Transverse colon (tissue), 4 donors: ENCODE measurements around the gene KIFAP3. TPM values are rescaled to one million over a fixed set of nuclear protein-coding genes. Genes with fewer than 3 reads are reported as not detected.

Experiments used
- DNase-seq: peaks from one replicate; pipeline ENCODE4 v3.0.0-alpha.2; 2019
- H3K27ac ChIP-seq, 4 donors: fragments of 200-600 bp; sonication (generic); 2 replicates each; pipeline ENCODE4 v1.5.1; 2016 to 2018; ENCODE audit warnings: inconsistent platforms in 4 of 4
- H3K27me3 ChIP-seq: fragments of 200-600 bp; sonication (generic); 2 replicates; pipeline ENCODE4 v1.5.1; 2017; ENCODE audit warnings: inconsistent platforms
- H3K36me3 ChIP-seq, 4 donors: fragments of 200-600 bp; sonication (generic); 2 replicates each; pipeline ENCODE4 v1.5.1; 2017 to 2019; ENCODE audit warnings: inconsistent platforms in 4 of 4
- H3K4me1 ChIP-seq, 4 donors: fragments of 200-600 bp; sonication (generic); 2 replicates each; pipeline ENCODE4 v1.5.1; 2017 to 2020; ENCODE audit warnings: inconsistent platforms in 4 of 4
- H3K4me3 ChIP-seq, 4 donors: fragments of 200-600 bp; sonication (generic); 1 replicate in 1 of 4; 2 replicates in 3 of 4; pipeline versions ENCODE4 v1.5.1 to v1.6.1; 2017 to 2019; ENCODE audit warnings: inconsistent platforms in 4 of 4
- H3K9me3 ChIP-seq, 2 donors: fragments of 200-600 bp; sonication (generic); 2 replicates each; pipeline ENCODE4 v1.5.1; 2017 to 2019; ENCODE audit warnings: inconsistent platforms in 2 of 2
- CTCF ChIP-seq, 5 experiments: fragments of 200-600 bp in 3 of 5; fragments of 450-650 bp in 2 of 5; sonication (generic) in 3 of 5; IDR thresholded peaks; 1 replicate in 2 of 5; 2 replicates in 3 of 5; pipeline ENCODE4 v1.5.1; 2016 to 2017; ENCODE audit warnings: antibody characterized with exemption in 5 of 5, inconsistent platforms in 3 of 5, mild to moderate bottlenecking in 2 of 5, moderate library complexity in 1 of 5
- EP300 ChIP-seq: sonication (generic); formaldehyde crosslinking; IDR thresholded peaks from one replicate; pipeline ENCODE4 v1.6.1; 2017; ENCODE audit warnings: antibody characterized with exemption, low read depth
- POLR2A ChIP-seq: fragments of 450-650 bp; IDR thresholded peaks from one replicate; pipeline ENCODE4 v1.6.1; 2016; ENCODE audit warnings: antibody characterized with exemption, mild to moderate bottlenecking, moderate library complexity
- POLR2AphosphoS5 ChIP-seq, 3 donors: sonication (generic); formaldehyde crosslinking; IDR thresholded peaks; one replicate each; pipeline ENCODE4 v1.6.1; 2016; ENCODE audit warnings: antibody characterized with exemption in 3 of 3
- WGBS, 2 donors: methylation state at CpG; one replicate each; pipeline ENCODE4 v1.1.5; 2018; ENCODE audit warnings: low coverage in 1 of 2; 5-methylcytosine and 5-hydroxymethylcytosine counted together
- in situ Hi-C, 4 donors: fragments of 200-750 bp; cut with MboI; loops; one replicate each; pipeline versions ENCODE4 v1.15.0 to v1.15.1; 2017; ENCODE audit warnings: low sequenced_read_pairs in 3 of 4, low pct_ligation_motif_present in 1 of 4, low pct_unique_long_range_greater_than_20kb in 1 of 4
- intact Hi-C: fragments of 100-400 bp; cut with DNase I; formaldehyde crosslinking; loops from one replicate; pipeline ENCODE4 v1.15.1; 2023; ENCODE audit warnings: low total_unique reads
- total RNA-seq, 4 donors: library from RNA; depleted of rRNA; stranded (reverse); fragments of >200 nt; gene quantifications; one replicate each; pipeline ENCODE4 v1.1.0, GENCODE V29; 2016

Gene KIFAP3
- total RNA-seq, 4 donors from 2014 or later, result 21.7 to 58.9 (median 27.1) TPM

- Histone ChIP-seq H3K4me1 (no peaks in the 10 kb centered on the region), H3K4me3 (no peak overlapping the region), H3K36me3 (peaks cover 0 to 6% (median 2%) of the 10 kb centered on the region in 4 donors), H3K27ac (no peak overlapping the region), H3K27me3 (no peaks in the 10 kb centered on the region), H3K9me3 (no peaks in the 10 kb centered on the region)
- no peak for DNase-seq
- no peak for TF ChIP-seq EP300
- no peak for TF ChIP-seq CTCF (IDR thresholded peaks at IDR 0.05)
- TF ChIP-seq POLR2A, result no peak
- no peak for TF ChIP-seq POLR2AphosphoS5 (IDR thresholded peaks at IDR 0.05)
- intact Hi-C loops (no loop called here), in situ Hi-C loops (no loop called here)
- 87% methylated on average over 3 of the region's 3 CpGs; no CpG with 5 or more reads in 1 of the 2 donors for WGBS, 2 donors
Measured at GRCh38 chr1:169957884-169958283, 116.6 kb downstream of the KIFAP3 start.

GRCh38 chr1:169951108-169951507, 123.4 kb downstream of the KIFAP3 start:
- intact Hi-C loops (no loop called here), in situ Hi-C loops (no loop called here)
- Histone ChIP-seq H3K9me3 (no peaks in the 10 kb centered on the region), H3K4me3 (no peak overlapping the region), H3K27ac (no peak overlapping the region), H3K36me3 (peaks cover 0 to 4% (median 0%) of the 10 kb centered on the region in 4 donors), H3K27me3 (no peaks in the 10 kb centered on the region), H3K4me1 (no peaks in the 10 kb centered on the region)
- WGBS, 2 donors, result 83 to 88% methylated on average over 1 of the region's 1 CpG
- TF ChIP-seq POLR2A, result no peak
- TF ChIP-seq EP300, result no peak
- no peak for TF ChIP-seq POLR2AphosphoS5 (IDR thresholded peaks at IDR 0.05)
- no peak for TF ChIP-seq CTCF (IDR thresholded peaks at IDR 0.05)
- no peak for DNase-seq

- TF ChIP-seq CTCF (IDR thresholded peaks at IDR 0.05), result no peak
- TF ChIP-seq POLR2A, result no peak
- TF ChIP-seq POLR2AphosphoS5 (IDR thresholded peaks at IDR 0.05), result no peak
- no peak for TF ChIP-seq EP300
- intact Hi-C loops (no loop called here), in situ Hi-C loops (loop anchor here in 1 of 4 donors (25.0 kb wide), 1 partner anchor 988 kb away; the partner anchor contains the start of gene MROH9)
- no peaks in the 10 kb centered on the region for H3K4me1 ChIP-seq
- no peaks in the 10 kb centered on the region for H3K27me3 ChIP-seq
- H3K4me3 ChIP-seq, result no peak overlapping the region
- DNase-seq, result no peak
- no peak overlapping the region for H3K27ac ChIP-seq
- peaks cover 0 to 4% (median 0%) of the 10 kb centered on the region in 4 donors for H3K36me3 ChIP-seq
- no peaks in the 10 kb centered on the region for H3K9me3 ChIP-seq
Measured at GRCh38 chr1:169949139-169949538, 125.4 kb downstream of the KIFAP3 start.

- intact Hi-C loops (no loop called here), in situ Hi-C loops (loop anchor here in 1 of 4 donors (25.0 kb wide), 1 partner anchor 991 kb away; the partner anchor contains the start of gene MROH9)
- H3K27me3 ChIP-seq, result no peaks in the 10 kb centered on the region
- H3K9me3 ChIP-seq, result no peaks in the 10 kb centered on the region
- no peak for DNase-seq
- no peak for TF ChIP-seq CTCF (IDR thresholded peaks at IDR 0.05)
- no peak for TF ChIP-seq POLR2A
- TF ChIP-seq POLR2AphosphoS5 (IDR thresholded peaks at IDR 0.05), result no peak
- TF ChIP-seq EP300, result no peak
- H3K4me3 ChIP-seq, result no peak overlapping the region
- no peak overlapping the region for H3K27ac ChIP-seq
- H3K36me3 ChIP-seq, result no peaks in the 10 kb centered on the region
- peaks cover 0 to 14% (median 9%) of the 10 kb centered on the region in 4 donors for H3K4me1 ChIP-seq
Measured at GRCh38 chr1:169946206-169946605, 128.3 kb downstream of the KIFAP3 start.
